OCI-LY7 (cell line): Measurements from ENCODE around the gene SERGEF. TPM values are rescaled to one million over a fixed set of nuclear protein-coding genes. Genes with fewer than 3 reads are reported as not detected.
A peak's percentile ranks its signal among the peaks of the same experiment; 100 is the strongest.

Experiments
- BruUV-seq: library from RNA; stranded (reverse); fragments of 400-500 nt; replicated peaks from 2 replicates; lab custom pipeline; 2021; lab: Mats Ljungman, UMichigan
- CTCF ChIA-PET: fragments of 300-600 bp; sonication (Branson Sonifier 250); formaldehyde crosslinking; loops from one replicate; lab custom pipeline; 2022; ENCODE audit warnings: antibody characterized with exemption; ENCODE audit not compliant: unreplicated experiment; lab: Charles Lee
- POLR2A ChIA-PET: fragments of 300-600 bp; sonication (Branson Sonifier 250); formaldehyde crosslinking; loops from one replicate; lab custom pipeline; 2022; ENCODE audit warnings: antibody characterized with exemption; lab: Charles Lee
- DNase-seq: peaks from one replicate; pipeline ENCODE4 v3.0.0-alpha.2; 2015; ENCODE audit warnings: low spot score
- H2AFZ ChIP-seq: fragments of 200-600 bp; sonication (generic), shearing (Covaris generic); 2 replicates; pipeline ENCODE4 v1.6.1; 2014; ENCODE audit warnings: mild to moderate bottlenecking, antibody characterized with exemption, low read length, moderate library complexity
- H3K27ac ChIP-seq: fragments of 200-600 bp; sonication (generic); 2 replicates; pipeline ENCODE4 v1.5.1; 2014; ENCODE audit warnings: mixed run types, low read depth, mild to moderate bottlenecking, moderate library complexity, low read length, inconsistent platforms; ENCODE audit not compliant: poor library complexity, severe bottlenecking
- H3K36me3 ChIP-seq: fragments of 200-600 bp; sonication (generic); 2 replicates; pipeline ENCODE4 v1.6.1; 2014; ENCODE audit warnings: mild to moderate bottlenecking, antibody characterized with exemption, low read length, moderate library complexity, mixed read lengths; ENCODE audit not compliant: insufficient read depth
- H3K4me1 ChIP-seq: fragments of 200-600 bp; sonication (generic); 2 replicates; pipeline ENCODE4 v1.5.1; 2014; ENCODE audit warnings: mild to moderate bottlenecking, low read length; ENCODE audit not compliant: insufficient read depth, poor library complexity, severe bottlenecking
- H3K4me2 ChIP-seq: fragments of 200-600 bp; sonication (generic); 2 replicates; pipeline ENCODE4 v1.6.1; 2014; ENCODE audit warnings: mild to moderate bottlenecking, low read length
- H3K4me3 ChIP-seq: fragments of 200-600 bp; sonication (generic); 2 replicates; pipeline ENCODE4 v1.5.1; 2014; ENCODE audit warnings: mild to moderate bottlenecking, low read depth, low read length; ENCODE audit not compliant: poor library complexity, severe bottlenecking
- H3K79me2 ChIP-seq: fragments of 200-600 bp; sonication (generic); 2 replicates; pipeline ENCODE4 v1.6.1; 2016; ENCODE audit warnings: low read depth, mild to moderate bottlenecking, low read length, moderate library complexity, mixed read lengths; ENCODE audit not compliant: insufficient read depth
- H3K9me2 ChIP-seq: fragments of 200-600 bp; sonication (generic); 2 replicates; pipeline ENCODE4 v1.6.1; 2016; ENCODE audit warnings: mild to moderate bottlenecking, low read length, mixed read lengths; ENCODE audit not compliant: insufficient read depth
- H3K9me3 ChIP-seq: fragments of 200-600 bp; sonication (generic); 2 replicates; pipeline ENCODE4 v1.6.1; 2014; ENCODE audit warnings: mild to moderate bottlenecking, mixed run types, low read length, mixed read lengths
- H4K20me1 ChIP-seq: fragments of 200-600 bp; sonication (generic); 2 replicates; pipeline ENCODE4 v1.6.1; 2014; ENCODE audit warnings: mild to moderate bottlenecking, antibody characterized with exemption, low read length, moderate library complexity, mixed read lengths; ENCODE audit not compliant: insufficient read depth
- CTCF ChIP-seq: fragments of 200-600 bp; sonication (generic); conservative IDR thresholded peaks from 2 replicates; pipeline ENCODE4 v1.5.1; 2014; ENCODE audit warnings: mild to moderate bottlenecking, antibody characterized with exemption, low read length, moderate library complexity, mixed read lengths
- EZH2phosphoT487 ChIP-seq: fragments of 200-600 bp; sonication (generic); IDR thresholded peaks from 2 replicates; pipeline ENCODE4 v1.6.1; 2018; ENCODE audit warnings: low read depth, borderline replicate concordance, mild to moderate bottlenecking, mixed run types, antibody characterized with exemption, low read length, moderate library complexity, mixed read lengths
- intact Hi-C: fragments of 100-400 bp; cut with micrococcal nuclease; formaldehyde crosslinking; loops from one replicate; pipeline ENCODE4 v1.10.0; 2022; ENCODE audit not compliant: unreplicated experiment
- total RNA-seq, 2 experiments: library from RNA; depleted of rRNA in 1 of 2; stranded (reverse); fragments of >200 nt in 1 of 2; shearing (Covaris generic) in 1 of 2; gene quantifications; 2 replicates each; pipeline ENCODE4 v1.2.3, GENCODE V29; 2014 to 2022

The SERGEF gene
- total RNA-seq, 2 experiments from 2014 or later = 35.4 to 42.2 TPM

- no peak overlapping the region for H3K27ac ChIP-seq
- peak; percentile 8 for DNase-seq
- ChIA-PET CTCF (interaction anchor here (0.5 kb wide), 1 partner anchor 381 kb away, joined by 5 read pairs; the partner anchor contains the start of gene LDHA), POLR2A (interaction anchor here (0.8 to 1.8 kb wide), 8 partner anchors 9 to 307 kb away, joined by 3 to 11 read pairs (median 3); partner anchors contain the start of gene SAAL1)
- peak overlapping the region; percentile 94 for H2AFZ ChIP-seq
- no TSS peak for BruUV-seq
- H4K20me1 ChIP-seq = no peaks in the 10 kb centered on the region
- peaks cover 25% of the 10 kb centered on the region for H3K4me1 ChIP-seq
- intact Hi-C loops = loop anchor here (2.0 to 10.0 kb wide), 3 partner anchors 93 to 511 kb away; partner anchors contain the start of genes SAAL1 and TSG101
- no peaks in the 10 kb centered on the region for H3K9me3 ChIP-seq
- H3K4me2 ChIP-seq = peak overlapping the region; percentile 74
- peaks cover 10% of the 10 kb centered on the region; the same call in 1 of the 2 replicates for H3K79me2 ChIP-seq
- TF ChIP-seq EZH2phosphoT487 (no peak), CTCF (no peak)
- H3K9me2 ChIP-seq = no peaks in the 10 kb centered on the region
- H3K4me3 ChIP-seq = peak overlapping the region; percentile 76
- H3K36me3 ChIP-seq = no peaks in the 10 kb centered on the region
Measured at GRCh38 chr11:18013790-18014507, 1.1 kb upstream of the SERGEF start.

GRCh38 chr11:18012122-18012905 is 533 bp downstream of the SERGEF start:
- TF ChIP-seq EZH2phosphoT487 (no peak), CTCF (no peak)
- H3K9me3 ChIP-seq = no peaks in the 10 kb centered on the region
- CTCF ChIA-PET = interaction anchor here (1.0 kb wide), 1 partner anchor 16 kb away, joined by 4 read pairs; no protein-coding TSS in a partner anchor
- peak overlapping the region; percentile 76 for H3K4me3 ChIP-seq
- H2AFZ ChIP-seq = peak overlapping the region; percentile 94; the same call in 1 of the 2 replicates
- peak overlapping the region; percentile 16 for H3K27ac ChIP-seq
- peak; percentile 42 for DNase-seq
- intact Hi-C loops = loop anchor here (2.0 to 10.0 kb wide), 3 partner anchors 95 to 512 kb away; partner anchors contain the start of genes SAAL1 and TSG101
- no peaks in the 10 kb centered on the region for H4K20me1 ChIP-seq
- no TSS peak for BruUV-seq
- H3K9me2 ChIP-seq = no peaks in the 10 kb centered on the region
- peaks cover 25% of the 10 kb centered on the region for H3K4me1 ChIP-seq
- H3K36me3 ChIP-seq = no peaks in the 10 kb centered on the region
- H3K79me2 ChIP-seq = peaks cover 10% of the 10 kb centered on the region; the same call in 1 of the 2 replicates
- H3K4me2 ChIP-seq = peak overlapping the region; percentile 72
- POLR2A ChIA-PET = interaction anchor here (0.6 to 1.8 kb wide), 6 partner anchors 11 to 309 kb away, joined by 3 to 11 read pairs (median 4); no protein-coding TSS in a partner anchor
